ENCODE measurements around the gene PTPRJ. TPM values are rescaled to one million over a fixed set of nuclear protein-coding genes. Genes with fewer than 3 reads are reported as not detected.

PTPRJ gene
- total RNA-seq, 2 donors from 2014 or later = 26.5 to 37.4 TPM

DNA sequence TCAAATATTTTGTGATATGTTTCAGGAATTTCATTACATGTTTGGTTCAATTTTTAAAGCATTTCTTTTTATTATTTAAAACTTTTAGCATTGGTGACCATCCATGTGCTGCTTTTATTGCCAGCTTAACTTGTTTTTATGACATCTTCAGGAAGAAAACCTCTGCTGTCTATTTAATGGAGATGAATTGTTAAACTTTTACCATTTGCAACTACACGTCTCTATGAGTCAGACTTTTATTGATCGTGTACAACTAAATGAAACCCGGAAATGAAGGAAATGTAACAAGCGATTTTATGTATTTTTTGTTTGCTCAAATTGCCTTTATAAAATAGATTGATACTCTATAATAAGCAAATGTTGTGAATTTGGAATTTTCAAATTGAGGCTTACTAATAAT lies 113.0 kb downstream of the PTPRJ start:
- Histone ChIP-seq H3K4me1 (ENCODE audit: control insufficient read depth, insufficient read depth, low read length) (peaks cover 16% of the 10 kb centered on the region), H3K27ac (ENCODE audit: low read depth, low read length) (no peak overlapping the region), H3K9me3 (ENCODE audit: control insufficient read depth, low read length) (no peaks in the 10 kb centered on the region), H3K9ac (ENCODE audit: extremely low read depth, low read length, poor library complexity, severe bottlenecking) (no peak overlapping the region), H3K4me3 (ENCODE audit: low read length) (no peak overlapping the region), H3K27me3 (ENCODE audit: control insufficient read depth, insufficient read depth, low read length, poor library complexity, severe bottlenecking) (no peaks in the 10 kb centered on the region), H3K36me3 (ENCODE audit: control insufficient read depth, insufficient read depth, low read length) (no peaks in the 10 kb centered on the region)
- Mint-ChIP-seq H3K27me3 (ENCODE audit: insufficient read depth) (no peaks in the 10 kb centered on the region), H3K36me3 (ENCODE audit: low read depth) (no peaks in the 10 kb centered on the region), H3K27ac (no peak overlapping the region), H3K4me3 (no peak overlapping the region), H3K4me1 (peaks cover 33% of the 10 kb centered on the region), H3K9me3 (no peaks in the 10 kb centered on the region)
- 97% methylated on average over 4 of the region's 4 CpGs; no CpG with 5 or more reads in 1 of the 2 experiments for WGBS, 2 experiments (ENCODE audit: insufficient coverage in 1 of 2, insufficient read length in 1 of 2)
- TF ChIP-seq, protein P1, sequence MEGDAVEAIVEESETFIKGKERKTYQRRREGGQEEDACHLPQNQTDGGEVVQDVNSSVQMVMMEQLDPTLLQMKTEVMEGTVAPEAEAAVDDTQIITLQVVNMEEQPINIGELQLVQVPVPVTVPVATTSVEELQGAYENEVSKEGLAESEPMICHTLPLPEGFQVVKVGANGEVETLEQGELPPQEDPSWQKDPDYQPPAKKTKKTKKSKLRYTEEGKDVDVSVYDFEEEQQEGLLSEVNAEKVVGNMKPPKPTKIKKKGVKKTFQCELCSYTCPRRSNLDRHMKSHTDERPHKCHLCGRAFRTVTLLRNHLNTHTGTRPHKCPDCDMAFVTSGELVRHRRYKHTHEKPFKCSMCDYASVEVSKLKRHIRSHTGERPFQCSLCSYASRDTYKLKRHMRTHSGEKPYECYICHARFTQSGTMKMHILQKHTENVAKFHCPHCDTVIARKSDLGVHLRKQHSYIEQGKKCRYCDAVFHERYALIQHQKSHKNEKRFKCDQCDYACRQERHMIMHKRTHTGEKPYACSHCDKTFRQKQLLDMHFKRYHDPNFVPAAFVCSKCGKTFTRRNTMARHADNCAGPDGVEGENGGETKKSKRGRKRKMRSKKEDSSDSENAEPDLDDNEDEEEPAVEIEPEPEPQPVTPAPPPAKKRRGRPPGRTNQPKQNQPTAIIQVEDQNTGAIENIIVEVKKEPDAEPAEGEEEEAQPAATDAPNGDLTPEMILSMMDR (conservative IDR thresholded peaks at IDR 0.05) = no peak
- DNase-seq = no peak

DNA sequence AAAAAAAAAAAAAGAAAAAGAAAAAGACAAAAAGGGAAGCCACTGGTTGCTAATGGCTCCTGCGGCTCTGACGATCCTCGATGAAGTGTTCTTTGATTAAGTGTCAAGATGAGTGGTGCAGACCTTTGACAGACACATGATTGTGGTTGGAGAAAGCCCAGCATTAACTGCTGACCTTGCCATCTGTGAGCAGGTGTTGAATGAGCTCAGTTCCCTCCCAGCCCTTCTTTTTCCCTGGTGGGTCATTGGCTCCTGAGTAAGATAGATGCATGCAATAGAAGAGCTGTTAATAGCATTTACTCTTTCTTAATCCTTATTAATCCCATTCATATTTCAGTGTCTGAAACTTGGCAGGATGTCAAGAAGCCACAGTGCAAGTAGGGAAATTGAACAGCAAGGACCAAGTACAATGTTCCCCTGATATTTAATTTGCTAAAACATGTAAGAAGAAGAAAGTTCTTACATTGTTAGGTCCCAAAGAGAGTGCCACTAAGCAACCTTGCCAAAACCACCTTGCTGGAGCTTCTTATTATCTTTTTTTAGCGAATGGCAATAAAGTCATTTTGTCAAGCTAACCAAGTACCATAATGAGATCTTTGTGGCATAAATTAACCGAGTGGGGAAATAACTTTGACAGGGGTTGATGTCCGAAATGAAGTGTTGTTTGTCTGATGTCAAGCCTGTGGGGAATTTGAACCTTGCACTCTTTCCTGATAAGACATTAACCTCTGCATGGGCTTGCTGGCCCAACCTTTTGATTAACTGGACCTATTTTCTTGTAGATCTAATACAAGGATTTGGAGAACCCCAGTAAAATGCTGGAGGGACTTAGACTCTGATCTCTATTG lies 113.7 kb downstream of the PTPRJ start:
- WGBS, 2 experiments (ENCODE audit: insufficient coverage in 1 of 2, insufficient read length in 1 of 2) = 94 to 95% methylated on average over 3 to 6 of the region's 6 CpGs
- Histone ChIP-seq H3K9me3 (ENCODE audit: control insufficient read depth, low read length) (no peaks in the 10 kb centered on the region), H3K4me1 (ENCODE audit: control insufficient read depth, insufficient read depth, low read length) (peaks cover 16% of the 10 kb centered on the region), H3K27ac (ENCODE audit: low read depth, low read length) (no peak overlapping the region), H3K27me3 (ENCODE audit: control insufficient read depth, insufficient read depth, low read length, poor library complexity, severe bottlenecking) (no peaks in the 10 kb centered on the region), H3K4me3 (ENCODE audit: low read length) (no peak overlapping the region), H3K9ac (ENCODE audit: extremely low read depth, low read length, poor library complexity, severe bottlenecking) (no peak overlapping the region), H3K36me3 (ENCODE audit: control insufficient read depth, insufficient read depth, low read length) (no peaks in the 10 kb centered on the region)
- Mint-ChIP-seq H3K4me3 (no peak overlapping the region), H3K27me3 (ENCODE audit: insufficient read depth) (no peaks in the 10 kb centered on the region), H3K27ac (no peak overlapping the region), H3K4me1 (peaks cover 28% of the 10 kb centered on the region), H3K9me3 (no peaks in the 10 kb centered on the region), H3K36me3 (ENCODE audit: low read depth) (no peaks in the 10 kb centered on the region)
- TF ChIP-seq, protein P1 (conservative IDR thresholded peaks at IDR 0.05) = no peak
- no peak for DNase-seq

DNA sequence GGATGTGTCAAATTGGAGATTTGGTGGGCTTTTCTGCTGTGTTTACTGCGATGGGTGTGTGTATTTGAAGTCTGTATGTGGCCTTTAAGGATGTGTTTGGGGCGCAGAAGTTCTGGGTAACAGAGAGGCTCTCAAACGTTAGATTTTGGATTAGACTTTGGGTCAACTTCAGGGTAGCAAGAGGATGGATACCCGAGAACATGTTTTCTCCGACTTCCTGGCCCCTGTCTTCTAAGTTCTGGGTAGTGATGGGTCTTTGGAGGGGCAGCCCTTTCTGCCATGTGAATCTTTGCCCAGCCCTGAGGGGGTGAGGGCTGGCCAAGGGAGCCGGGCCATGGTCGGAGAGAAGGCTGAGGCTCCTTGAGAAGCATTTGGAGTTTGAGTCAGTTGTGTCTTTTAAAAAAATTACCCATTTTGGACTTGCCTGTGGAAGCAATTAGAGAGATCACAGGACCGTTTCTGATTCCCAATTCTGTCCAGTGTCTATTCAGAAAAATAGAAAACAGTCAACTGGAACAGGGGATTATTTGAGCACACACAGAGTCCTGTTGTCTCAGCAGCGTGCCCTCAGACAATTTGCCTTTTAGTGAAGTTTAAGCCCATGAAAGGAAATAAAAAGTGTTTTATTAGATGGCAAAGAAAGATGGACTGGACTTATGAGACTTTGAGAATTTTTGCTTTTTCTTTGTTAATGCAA lies 114.4 kb downstream of the PTPRJ start:
- Mint-ChIP-seq H3K4me3 (no peak overlapping the region), H3K36me3 (ENCODE audit: low read depth) (no peaks in the 10 kb centered on the region), H3K27ac (no peak overlapping the region), H3K27me3 (ENCODE audit: insufficient read depth) (no peaks in the 10 kb centered on the region), H3K9me3 (no peaks in the 10 kb centered on the region), H3K4me1 (peaks cover 28% of the 10 kb centered on the region)
- Histone ChIP-seq H3K27ac (ENCODE audit: low read depth, low read length) (no peak overlapping the region), H3K4me3 (ENCODE audit: low read length) (no peak overlapping the region), H3K27me3 (ENCODE audit: control insufficient read depth, insufficient read depth, low read length, poor library complexity, severe bottlenecking) (no peaks in the 10 kb centered on the region), H3K4me1 (ENCODE audit: control insufficient read depth, insufficient read depth, low read length) (peaks cover 16% of the 10 kb centered on the region), H3K9me3 (ENCODE audit: control insufficient read depth, low read length) (no peaks in the 10 kb centered on the region), H3K9ac (ENCODE audit: extremely low read depth, low read length, poor library complexity, severe bottlenecking) (no peak overlapping the region), H3K36me3 (ENCODE audit: control insufficient read depth, insufficient read depth, low read length) (no peaks in the 10 kb centered on the region)
- TF ChIP-seq, protein P1 (conservative IDR thresholded peaks at IDR 0.05) = no peak
- no peak for DNase-seq
- WGBS, 2 experiments (ENCODE audit: insufficient coverage in 1 of 2, insufficient read length in 1 of 2) = 97 to 99% methylated on average over 9 of the region's 9 CpGs

All from endodermal cell (in vitro differentiated cells).